ENCODE data around the gene SLC30A1.
A peak's percentile ranks its signal among the peaks of the same experiment; 100 is the strongest.

SLC30A1 gene

GRCh38 chr1:211586538-211586937 is 7.6 kb upstream of the SLC30A1 start:
- Mint-ChIP-seq H3K4me3 (no peak overlapping the region), H3K9me3 (no peaks in the 10 kb centered on the region), H3K27me3 (ENCODE audit: low read depth) (no peaks in the 10 kb centered on the region), H3K27ac (no peak overlapping the region), H3K36me3 (ENCODE audit: low read depth) (no peaks in the 10 kb centered on the region), H3K4me1 (peaks cover 10% of the 10 kb centered on the region)
- TF ChIP-seq, protein P1, sequence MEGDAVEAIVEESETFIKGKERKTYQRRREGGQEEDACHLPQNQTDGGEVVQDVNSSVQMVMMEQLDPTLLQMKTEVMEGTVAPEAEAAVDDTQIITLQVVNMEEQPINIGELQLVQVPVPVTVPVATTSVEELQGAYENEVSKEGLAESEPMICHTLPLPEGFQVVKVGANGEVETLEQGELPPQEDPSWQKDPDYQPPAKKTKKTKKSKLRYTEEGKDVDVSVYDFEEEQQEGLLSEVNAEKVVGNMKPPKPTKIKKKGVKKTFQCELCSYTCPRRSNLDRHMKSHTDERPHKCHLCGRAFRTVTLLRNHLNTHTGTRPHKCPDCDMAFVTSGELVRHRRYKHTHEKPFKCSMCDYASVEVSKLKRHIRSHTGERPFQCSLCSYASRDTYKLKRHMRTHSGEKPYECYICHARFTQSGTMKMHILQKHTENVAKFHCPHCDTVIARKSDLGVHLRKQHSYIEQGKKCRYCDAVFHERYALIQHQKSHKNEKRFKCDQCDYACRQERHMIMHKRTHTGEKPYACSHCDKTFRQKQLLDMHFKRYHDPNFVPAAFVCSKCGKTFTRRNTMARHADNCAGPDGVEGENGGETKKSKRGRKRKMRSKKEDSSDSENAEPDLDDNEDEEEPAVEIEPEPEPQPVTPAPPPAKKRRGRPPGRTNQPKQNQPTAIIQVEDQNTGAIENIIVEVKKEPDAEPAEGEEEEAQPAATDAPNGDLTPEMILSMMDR (IDR thresholded peaks at IDR 0.05; ENCODE audit: unreplicated experiment in 3 of 3), result no peak

- Mint-ChIP-seq H3K9me3 (no peaks in the 10 kb centered on the region), H3K4me1 (peaks cover 17% of the 10 kb centered on the region), H3K36me3 (ENCODE audit: low read depth) (no peaks in the 10 kb centered on the region), H3K4me3 (no peak overlapping the region), H3K27ac (no peak overlapping the region), H3K27me3 (ENCODE audit: low read depth) (peaks cover 5% of the 10 kb centered on the region)
- TF ChIP-seq, protein P1 (IDR thresholded peaks at IDR 0.05; ENCODE audit: unreplicated experiment in 3 of 3), result no peak
These were observed 4.3 kb upstream of the SLC30A1 start for GRCh38 chr1:211583011-211583992.

DNA sequence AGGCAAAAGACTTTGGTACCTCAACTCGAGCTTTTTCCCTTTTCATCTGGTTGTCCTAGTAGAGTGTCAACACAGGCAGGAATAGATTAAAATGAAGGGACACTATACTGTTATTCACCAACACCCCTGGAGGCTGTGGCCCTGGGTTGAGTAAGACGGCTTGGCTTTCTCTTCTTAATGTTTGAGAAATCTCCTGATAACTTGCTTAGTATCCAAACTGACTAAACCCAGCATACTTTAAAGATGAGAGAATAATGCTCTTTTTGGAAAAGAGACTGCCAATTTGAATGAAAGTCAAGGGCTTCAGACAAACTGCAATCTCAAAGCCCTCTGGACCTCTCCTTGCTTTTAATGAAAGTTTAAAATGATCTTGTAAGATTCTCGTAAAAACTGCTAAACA is 2.6 kb upstream of the SLC30A1 start:
- Mint-ChIP-seq H3K4me1 (peaks cover 28% of the 10 kb centered on the region), H3K9me3 (no peaks in the 10 kb centered on the region), H3K27me3 (ENCODE audit: low read depth) (peaks cover 5% of the 10 kb centered on the region), H3K27ac (peak overlapping the region in 2 of 3 experiments; percentile 5 to 53), H3K4me3 (peak overlapping the region in 2 of 3 experiments; percentile 50 to 62), H3K36me3 (ENCODE audit: low read depth) (no peaks in the 10 kb centered on the region)
- TF ChIP-seq, protein P1 (IDR thresholded peaks at IDR 0.05; ENCODE audit: unreplicated experiment in 3 of 3), result no peak

- no peaks in the 10 kb centered on the region for H3K9me3 Mint-ChIP-seq
- peaks cover 6% of the 10 kb centered on the region for H3K36me3 Mint-ChIP-seq (ENCODE audit: low read depth)
These were observed 1.3 kb upstream of the SLC30A1 start for GRCh38 chr1:211580303-211580687.

GRCh38 chr1:211579440-211580302 is 710 bp upstream of the SLC30A1 start:
- H3K36me3 Mint-ChIP-seq (ENCODE audit: low read depth), result peaks cover 9% of the 10 kb centered on the region
- H3K27me3 Mint-ChIP-seq (ENCODE audit: low read depth), result peaks cover 5% of the 10 kb centered on the region
- peaks cover 44% of the 10 kb centered on the region for H3K4me1 Mint-ChIP-seq
- H3K27ac Mint-ChIP-seq, result peak overlapping the region; percentile 49 to 92 (median 81)
- H3K4me3 Mint-ChIP-seq, result peak overlapping the region; percentile 75 to 94 (median 80)
- H3K9me3 Mint-ChIP-seq, result no peaks in the 10 kb centered on the region
- TF ChIP-seq, protein P1 (IDR thresholded peaks at IDR 0.05; ENCODE audit: unreplicated experiment in 3 of 3), result no peak

More at GRCh38 chr1:211580303-211580687, 1.3 kb upstream of the SLC30A1 start:
- peaks cover 39% of the 10 kb centered on the region for H3K4me1 Mint-ChIP-seq
- H3K27ac Mint-ChIP-seq, result peak overlapping the region; percentile 49 to 81 (median 77)
- H3K4me3 Mint-ChIP-seq, result peak overlapping the region; percentile 75 to 82 (median 80)
- H3K27me3 Mint-ChIP-seq (ENCODE audit: low read depth), result peaks cover 5% of the 10 kb centered on the region
- TF ChIP-seq, protein P1 (IDR thresholded peaks at IDR 0.05; ENCODE audit: unreplicated experiment in 3 of 3), result no peak
